Mesendoderm (in vitro differentiated cells): Measurements from ENCODE around the gene MZB1.

Experiments used
- DNase-seq: peaks from one replicate; pipeline ENCODE4 v3.0.0; 2013
- H2AK5ac ChIP-seq: 2 replicates; pipeline ENCODE4 v1.6.1; 2013; ENCODE audit warnings: low read length, inconsistent platforms
- H2BK120ac ChIP-seq: 2 replicates; pipeline ENCODE4 v1.6.1; 2013; ENCODE audit warnings: low read depth, mild to moderate bottlenecking, low read length, moderate library complexity, mixed read lengths
- H2BK15ac ChIP-seq: replicated peaks from 2 replicates; pipeline ENCODE4 v1.6.1; 2013; ENCODE audit warnings: low read depth, mild to moderate bottlenecking, moderate library complexity
- H2BK5ac ChIP-seq: 2 replicates; pipeline ENCODE4 v1.6.1; 2013; ENCODE audit warnings: low read length, inconsistent platforms
- H3K18ac ChIP-seq: 2 replicates; pipeline ENCODE4 v1.6.1; 2013; ENCODE audit warnings: mild to moderate bottlenecking, low read length, mixed read lengths
- H3K23ac ChIP-seq: one replicate; pipeline ENCODE4 v1.6.1; 2013; ENCODE audit warnings: low read length
- H3K27ac ChIP-seq: 2 replicates; pipeline ENCODE4 v1.5.1; 2013; ENCODE audit warnings: low read depth, mild to moderate bottlenecking, inconsistent platforms, low read length, moderate library complexity
- H3K27me3 ChIP-seq: 2 replicates; pipeline ENCODE4 v1.6.1; 2013; ENCODE audit warnings: low read length, control low read depth, mild to moderate bottlenecking, inconsistent platforms; ENCODE audit not compliant: insufficient read depth, poor library complexity
- H3K36me3 ChIP-seq: 2 replicates; pipeline ENCODE4 v1.6.1; 2013; ENCODE audit warnings: low read length, inconsistent platforms; ENCODE audit not compliant: control insufficient read depth, insufficient read depth
- H3K4ac ChIP-seq: one replicate; pipeline ENCODE4 v1.6.1; 2013; ENCODE audit warnings: low read depth, mild to moderate bottlenecking, low read length, moderate library complexity
- H3K4me1 ChIP-seq: 2 replicates; pipeline ENCODE4 v1.6.1; 2013; ENCODE audit warnings: low read depth, low read length, inconsistent platforms; ENCODE audit not compliant: control insufficient read depth
- H3K4me2 ChIP-seq: 2 replicates; pipeline ENCODE4 v1.6.1; 2013; ENCODE audit warnings: low read length
- H3K4me3 ChIP-seq: 2 replicates; pipeline ENCODE4 v1.5.1; 2013; ENCODE audit warnings: mild to moderate bottlenecking, low read length
- H3K56ac ChIP-seq: one replicate; pipeline ENCODE4 v1.6.1; 2013; ENCODE audit warnings: low read length
- H3K79me1 ChIP-seq: 2 replicates; pipeline ENCODE4 v1.6.1; 2013; ENCODE audit warnings: low read length, inconsistent platforms
- H3K79me2 ChIP-seq: 2 replicates; pipeline ENCODE4 v1.6.1; 2013; ENCODE audit warnings: mild to moderate bottlenecking, low read length; ENCODE audit not compliant: control insufficient read depth, insufficient read depth
- H3K9ac ChIP-seq: 2 replicates; pipeline ENCODE4 v1.6.1; 2013; ENCODE audit warnings: low read length, inconsistent platforms
- H4K5ac ChIP-seq: one replicate; pipeline ENCODE4 v1.6.1; 2013; ENCODE audit warnings: low read length
- H4K8ac ChIP-seq: one replicate; pipeline ENCODE4 v1.6.1; 2013; ENCODE audit warnings: low read depth, mild to moderate bottlenecking, control low read depth, low read length, moderate library complexity
- WGBS: extraction: QIAGEN DNeasy Blood & Tissue Kit; methylation state at CpG from one replicate; pipeline ENCODE4 v1.1.7; 2013; ENCODE audit warnings: low lambda C conversion rate, missing lambda C conversion rate; ENCODE audit not compliant: insufficient coverage; ENCODE audit errors: extremely low coverage; 5-methylcytosine and 5-hydroxymethylcytosine counted together

The MZB1 gene

GRCh38 chr5:139378101-139378825, 11.4 kb downstream of the MZB1 start:
- no peak overlapping the region for H2BK15ac ChIP-seq
- no peak overlapping the region for H3K27ac ChIP-seq
- H4K5ac ChIP-seq: no peak overlapping the region
- H3K4me2 ChIP-seq: no peak overlapping the region
- no peak overlapping the region for H3K56ac ChIP-seq
- H3K9ac ChIP-seq: no peak overlapping the region
- H3K79me2 ChIP-seq: no peaks in the 10 kb centered on the region
- H3K23ac ChIP-seq: no peak overlapping the region
- no peak overlapping the region for H2BK5ac ChIP-seq
- no peak overlapping the region for H2BK120ac ChIP-seq
- H3K36me3 ChIP-seq: peaks cover 3% of the 10 kb centered on the region
- no peak overlapping the region for H3K4ac ChIP-seq
- H3K27me3 ChIP-seq: no peaks in the 10 kb centered on the region
- no CpG with 5 or more reads among the region's 47 CpGs for WGBS
- H3K4me3 ChIP-seq: no peak overlapping the region
- no peak overlapping the region for H4K8ac ChIP-seq
- H2AK5ac ChIP-seq: no peak overlapping the region
- peaks cover 3% of the 10 kb centered on the region for H3K4me1 ChIP-seq
- H3K79me1 ChIP-seq: no peaks in the 10 kb centered on the region
- H3K18ac ChIP-seq: no peak overlapping the region
- DNase-seq: no peak

- DNase-seq: no peak
- Histone ChIP-seq H3K4me2 (no peak overlapping the region), H3K23ac (no peak overlapping the region), H3K27me3 (no peaks in the 10 kb centered on the region), H3K79me1 (no peaks in the 10 kb centered on the region), H3K36me3 (peaks cover 3% of the 10 kb centered on the region), H3K4me1 (no peaks in the 10 kb centered on the region), H2BK120ac (no peak overlapping the region), H2BK5ac (no peak overlapping the region), H3K4me3 (no peak overlapping the region), H3K27ac (no peak overlapping the region), H3K79me2 (no peaks in the 10 kb centered on the region), H4K5ac (no peak overlapping the region), H2AK5ac (no peak overlapping the region), H3K4ac (no peak overlapping the region), H3K18ac (no peak overlapping the region), H4K8ac (no peak overlapping the region), H2BK15ac (no peak overlapping the region), H3K56ac (no peak overlapping the region), H3K9ac (no peak overlapping the region)
- WGBS: no CpG with 5 or more reads among the region's 3 CpGs
Observed at GRCh38 chr5:139377226-139377625, 12.5 kb downstream of the MZB1 start.

- no peak overlapping the region for H3K27ac ChIP-seq
- WGBS: no CpG with 5 or more reads among the region's 7 CpGs
- no peak overlapping the region for H2BK15ac ChIP-seq
- H3K9ac ChIP-seq: no peak overlapping the region
- H3K36me3 ChIP-seq: peaks cover 5% of the 10 kb centered on the region
- no peak overlapping the region for H2BK120ac ChIP-seq
- no peaks in the 10 kb centered on the region for H3K79me1 ChIP-seq
- no peaks in the 10 kb centered on the region for H3K79me2 ChIP-seq
- no peak overlapping the region for H3K4me2 ChIP-seq
- no peak overlapping the region for H3K56ac ChIP-seq
- H2AK5ac ChIP-seq: no peak overlapping the region
- H3K4ac ChIP-seq: no peak overlapping the region
- no peak overlapping the region for H2BK5ac ChIP-seq
- no peak overlapping the region for H3K23ac ChIP-seq
- no peak for DNase-seq
- H3K27me3 ChIP-seq: no peaks in the 10 kb centered on the region
- H4K8ac ChIP-seq: no peak overlapping the region
- H3K18ac ChIP-seq: no peak overlapping the region
- no peak overlapping the region for H4K5ac ChIP-seq
- no peak overlapping the region for H3K4me3 ChIP-seq
- H3K4me1 ChIP-seq: no peaks in the 10 kb centered on the region
Observed at GRCh38 chr5:139376364-139376763, 13.3 kb downstream of the MZB1 start.

- Histone ChIP-seq H3K4ac (no peak overlapping the region), H3K9ac (no peak overlapping the region), H3K56ac (no peak overlapping the region), H3K18ac (no peak overlapping the region), H3K27me3 (no peaks in the 10 kb centered on the region), H4K5ac (no peak overlapping the region), H3K79me1 (no peaks in the 10 kb centered on the region), H3K36me3 (peaks cover 5% of the 10 kb centered on the region), H4K8ac (no peak overlapping the region), H3K27ac (no peak overlapping the region), H2AK5ac (no peak overlapping the region), H3K4me1 (no peaks in the 10 kb centered on the region), H3K4me3 (no peak overlapping the region), H2BK120ac (no peak overlapping the region), H2BK5ac (no peak overlapping the region), H2BK15ac (no peak overlapping the region), H3K4me2 (no peak overlapping the region), H3K23ac (no peak overlapping the region), H3K79me2 (no peaks in the 10 kb centered on the region)
- WGBS: no CpG with 5 or more reads among the region's 2 CpGs
- DNase-seq: no peak
Observed at GRCh38 chr5:139374909-139375308, 14.8 kb downstream of the MZB1 start.

GRCh38 chr5:139371482-139372435, 18.0 kb downstream of the MZB1 start:
- Histone ChIP-seq H3K79me1 (no peaks in the 10 kb centered on the region), H2BK120ac (no peak overlapping the region), H2AK5ac (no peak overlapping the region), H3K36me3 (peaks cover 5% of the 10 kb centered on the region), H2BK15ac (no peak overlapping the region), H3K23ac (no peak overlapping the region), H3K4me2 (no peak overlapping the region), H3K79me2 (no peaks in the 10 kb centered on the region), H3K27me3 (no peaks in the 10 kb centered on the region), H4K8ac (no peak overlapping the region), H3K27ac (no peak overlapping the region), H3K18ac (no peak overlapping the region), H3K4me3 (no peak overlapping the region), H3K4me1 (no peaks in the 10 kb centered on the region), H4K5ac (no peak overlapping the region), H3K9ac (no peak overlapping the region), H3K56ac (no peak overlapping the region), H3K4ac (no peak overlapping the region), H2BK5ac (no peak overlapping the region)
- no peak for DNase-seq
- WGBS: no CpG with 5 or more reads among the region's 7 CpGs
